Panc1 (cell line): ENCODE results near the gene LINGO1. TPM values are rescaled to one million over a fixed set of nuclear protein-coding genes. Genes with fewer than 3 reads are reported as not detected.

Experiments
- ATAC-seq: fragments of 200-7000 bp; cut with Tn5 transposase; 2 replicates; pipeline ENCODE4 v1.9.1; 2020; ENCODE audit warnings: mild to moderate bottlenecking, moderate library complexity
- BruUV-seq: library from RNA; stranded (reverse); fragments of 400-500 nt; replicated peaks from 2 replicates; lab custom pipeline; 2021; lab: Mats Ljungman, UMichigan
- CTCF ChIA-PET: fragments of 300-600 bp; sonication (Branson Sonifier 250); formaldehyde crosslinking; loops from one replicate; lab custom pipeline; 2022; ENCODE audit warnings: antibody characterized with exemption; lab: Charles Lee
- POLR2A ChIA-PET: fragments of 300-600 bp; sonication (Branson Sonifier 250); formaldehyde crosslinking; loops from one replicate; lab custom pipeline; 2022; ENCODE audit warnings: antibody characterized with exemption; lab: Charles Lee
- DNase-seq: peaks from one replicate; pipeline ENCODE4 v3.0.0-alpha.2; 2010; ENCODE audit warnings: low read depth, low spot score
- H3K27ac ChIP-seq: 2 replicates; pipeline ENCODE4 v1.5.1; 2011; ENCODE audit warnings: mild to moderate bottlenecking, low read length, inconsistent platforms
- H3K27me3 ChIP-seq: fragments of 200-500 bp; sonication (Bioruptor generic); 2 replicates; pipeline ENCODE4 v1.6.0; 2014; ENCODE audit warnings: low read length, inconsistent platforms; ENCODE audit not compliant: control insufficient read depth, insufficient read depth
- H3K36me3 ChIP-seq: fragments of 200-500 bp; sonication (Bioruptor generic); 2 replicates; pipeline ENCODE4 v1.5.1; 2014; ENCODE audit warnings: inconsistent platforms, mild to moderate bottlenecking, low read length, moderate library complexity; ENCODE audit not compliant: control insufficient read depth, insufficient read depth
- H3K4me1 ChIP-seq: 2 replicates; pipeline ENCODE4 v1.5.1; 2011; ENCODE audit warnings: inconsistent platforms, mild to moderate bottlenecking, low read length, moderate library complexity; ENCODE audit not compliant: control insufficient read depth, insufficient read depth
- H3K4me3 ChIP-seq, 2 experiments: 2 replicates each; pipeline ENCODE4 v1.5.1; 2011 to 2012; ENCODE audit warnings: low read depth in 2 of 2, low read length in 2 of 2, mild to moderate bottlenecking in 2 of 2, inconsistent platforms in 1 of 2, moderate library complexity in 1 of 2
- H3K9me3 ChIP-seq: fragments of 200-500 bp; sonication (Bioruptor generic); 2 replicates; pipeline ENCODE4 v1.5.1; 2014; ENCODE audit warnings: low read depth, mild to moderate bottlenecking, inconsistent platforms, low read length, moderate library complexity; ENCODE audit not compliant: control insufficient read depth, insufficient read depth
- CTCF ChIP-seq: fragments of 450-650 bp; IDR thresholded peaks from 2 replicates; pipeline ENCODE4 v1.5.1; 2017; ENCODE audit warnings: mild to moderate bottlenecking
- POLR2AphosphoS5 ChIP-seq: IDR thresholded peaks from 2 replicates; pipeline ENCODE4 v1.6.1; 2012; ENCODE audit warnings: mild to moderate bottlenecking, low read depth, low read length, moderate library complexity
- REST ChIP-seq, 2 experiments: IDR thresholded peaks; 2 replicates each; pipeline ENCODE4 v1.6.1; 2011 to 2012; ENCODE audit warnings: low read depth in 2 of 2, control low read depth in 1 of 2, low read length in 1 of 2, mild to moderate bottlenecking in 1 of 2, moderate library complexity in 1 of 2; ENCODE audit not compliant: insufficient read depth in 1 of 2
- SIN3A ChIP-seq: IDR thresholded peaks from 2 replicates; pipeline ENCODE4 v1.6.1; 2012; ENCODE audit warnings: low read depth, mild to moderate bottlenecking, low read length, moderate library complexity, borderline replicate concordance; ENCODE audit not compliant: insufficient read depth
- TCF7L2 ChIP-seq: IDR thresholded peaks from 2 replicates; pipeline ENCODE4 v1.6.1; 2011; ENCODE audit warnings: mild to moderate bottlenecking, low read depth, low read length, inconsistent platforms
- in situ Hi-C: cut with HindIII; loops from 2 replicates; pipeline ENCODE4 v1.10.0; 2016; ENCODE audit warnings: low sequenced_read_pairs, low pct_unique_long_range_greater_than_20kb
- intact Hi-C: fragments of 100-400 bp; cut with micrococcal nuclease; formaldehyde crosslinking; loops from one replicate; pipeline ENCODE4 v1.10.0; 2022; ENCODE audit not compliant: unreplicated experiment
- total RNA-seq: library from RNA; stranded (reverse); gene quantifications from one replicate; pipeline ENCODE4 v1.2.1, GENCODE V29; 2021; ENCODE audit not compliant: unreplicated experiment

The LINGO1 gene
- total RNA-seq, 1 experiment from 2014 or later: 18.2 TPM

- peaks cover 10% of the 10 kb centered on the region for H3K4me1 ChIP-seq
- POLR2A ChIA-PET: interaction anchor here (0.5 kb wide), 1 partner anchor 162 kb away, joined by 5 read pairs; no protein-coding TSS in a partner anchor
- H3K27me3 ChIP-seq: no peaks in the 10 kb centered on the region
- H3K27ac ChIP-seq: no peak overlapping the region
- H3K4me3 ChIP-seq: no peak overlapping the region
- DNase-seq (no peak), ATAC-seq (no peak)
- TF ChIP-seq REST (IDR thresholded peaks at IDR 0.05; ENCODE audit: insufficient read depth in 1 of 2, low read depth in 2 of 2, low read length in 1 of 2) (no peak), SIN3A (no peak), POLR2AphosphoS5 (no peak), TCF7L2 (no peak), CTCF (no peak)
- no peaks in the 10 kb centered on the region for H3K9me3 ChIP-seq
- in situ Hi-C loops (no loop called here), intact Hi-C loops (no loop called here)
- CTCF ChIA-PET: interaction anchor here (0.5 to 0.6 kb wide), 2 partner anchors 50 to 202 kb away, joined by 3 to 4 read pairs; no protein-coding TSS in a partner anchor
- no TSS peak for BruUV-seq
- no peaks in the 10 kb centered on the region for H3K36me3 ChIP-seq
Measured at GRCh38 chr15:77578641-77579372, 53.9 kb downstream of the LINGO1 start.

DNA sequence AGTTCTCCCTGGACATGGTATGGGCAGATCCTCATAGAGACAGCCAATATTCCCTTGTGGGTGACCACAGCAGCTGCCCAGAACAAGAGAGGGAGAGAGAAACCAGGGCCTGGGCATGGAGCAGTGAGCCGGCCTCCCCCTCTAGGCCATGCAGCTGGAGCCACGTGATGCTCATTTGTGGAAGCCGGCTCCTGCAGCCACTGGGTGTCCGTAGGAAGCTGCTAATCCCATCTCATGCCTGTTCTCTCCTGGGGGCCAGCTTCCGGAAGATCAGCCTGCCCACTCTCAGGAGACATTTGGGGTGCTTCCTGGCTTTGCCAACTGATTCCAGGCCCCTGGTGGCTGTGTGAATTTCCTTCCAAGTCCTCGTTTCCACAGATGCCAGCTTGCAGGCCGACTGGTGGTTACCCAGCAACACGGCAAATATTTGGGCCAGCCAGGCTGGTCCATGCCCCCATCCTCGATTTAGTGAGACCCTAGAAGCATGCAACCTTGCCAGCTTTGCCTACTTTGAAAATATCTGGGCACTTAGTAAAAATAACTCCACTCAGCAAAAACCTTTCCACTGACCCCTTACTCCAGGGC lies 55.3 kb downstream of the LINGO1 start:
- ATAC-seq (peak; percentile 60), DNase-seq (no peak)
- H3K27me3 ChIP-seq: no peaks in the 10 kb centered on the region
- H3K9me3 ChIP-seq: no peaks in the 10 kb centered on the region
- intact Hi-C loops (no loop called here), in situ Hi-C loops (no loop called here)
- H3K4me3 ChIP-seq: no peak overlapping the region
- no peak overlapping the region for H3K27ac ChIP-seq
- ChIA-PET POLR2A (no interaction called here), CTCF (interaction anchor here (1.1 kb wide), 1 partner anchor 56 kb away, joined by 4 read pairs; no protein-coding TSS in a partner anchor)
- TF ChIP-seq TCF7L2 (no peak), REST (IDR thresholded peaks at IDR 0.05; ENCODE audit: insufficient read depth in 1 of 2, low read depth in 2 of 2, low read length in 1 of 2) (no peak)
- no peaks in the 10 kb centered on the region for H3K36me3 ChIP-seq
- H3K4me1 ChIP-seq: peaks cover 10% of the 10 kb centered on the region
- BruUV-seq: no TSS peak
